NB4 (cell line): Measurements from ENCODE around the gene HYCC2.

Experiments used
- MYC ChIP-seq: IDR thresholded peaks from 2 replicates; pipeline ENCODE4 v1.6.1; 2011; ENCODE audit warnings: low read depth, low read length
- POLR2A ChIP-seq: IDR thresholded peaks from 2 replicates; pipeline ENCODE4 v1.6.1; 2011; ENCODE audit warnings: mild to moderate bottlenecking; ENCODE audit not compliant: insufficient read length; ENCODE audit errors: extremely low read depth
- TF ChIP-seq, protein P1 (sequence below): IDR thresholded peaks from one replicate; pipeline ENCODE4 v1.5.1; 2012; ENCODE audit warnings: low read depth, low read length
- TF ChIP-seq, protein P2 (sequence below): IDR thresholded peaks from 2 replicates; pipeline ENCODE4 v1.6.1; 2011; ENCODE audit warnings: low read depth, low read length

DNA sequence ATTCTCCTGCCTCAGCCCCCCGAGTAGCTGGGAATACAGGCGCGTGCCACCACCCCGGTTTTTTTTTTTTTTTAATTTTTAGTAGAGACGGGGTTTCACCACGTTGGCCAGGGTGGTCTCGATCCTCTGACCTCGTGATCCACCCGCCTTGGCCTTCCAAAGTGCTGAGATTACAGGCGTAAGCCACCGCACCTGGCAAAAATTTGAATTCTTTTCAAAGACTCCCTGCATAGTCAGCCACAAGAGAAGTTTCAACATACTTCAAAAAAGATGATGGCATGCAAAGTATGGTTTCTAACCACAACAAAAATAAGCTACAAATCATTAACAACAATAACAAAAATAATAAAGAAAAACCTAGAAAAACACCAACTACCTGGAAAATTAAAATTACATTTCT, 22.0 kb downstream of the HYCC2 start:
- TF ChIP-seq, protein P1, sequence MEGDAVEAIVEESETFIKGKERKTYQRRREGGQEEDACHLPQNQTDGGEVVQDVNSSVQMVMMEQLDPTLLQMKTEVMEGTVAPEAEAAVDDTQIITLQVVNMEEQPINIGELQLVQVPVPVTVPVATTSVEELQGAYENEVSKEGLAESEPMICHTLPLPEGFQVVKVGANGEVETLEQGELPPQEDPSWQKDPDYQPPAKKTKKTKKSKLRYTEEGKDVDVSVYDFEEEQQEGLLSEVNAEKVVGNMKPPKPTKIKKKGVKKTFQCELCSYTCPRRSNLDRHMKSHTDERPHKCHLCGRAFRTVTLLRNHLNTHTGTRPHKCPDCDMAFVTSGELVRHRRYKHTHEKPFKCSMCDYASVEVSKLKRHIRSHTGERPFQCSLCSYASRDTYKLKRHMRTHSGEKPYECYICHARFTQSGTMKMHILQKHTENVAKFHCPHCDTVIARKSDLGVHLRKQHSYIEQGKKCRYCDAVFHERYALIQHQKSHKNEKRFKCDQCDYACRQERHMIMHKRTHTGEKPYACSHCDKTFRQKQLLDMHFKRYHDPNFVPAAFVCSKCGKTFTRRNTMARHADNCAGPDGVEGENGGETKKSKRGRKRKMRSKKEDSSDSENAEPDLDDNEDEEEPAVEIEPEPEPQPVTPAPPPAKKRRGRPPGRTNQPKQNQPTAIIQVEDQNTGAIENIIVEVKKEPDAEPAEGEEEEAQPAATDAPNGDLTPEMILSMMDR = no peak
- no peak for TF ChIP-seq POLR2A
- no peak for TF ChIP-seq MYC
- TF ChIP-seq, protein P2, sequence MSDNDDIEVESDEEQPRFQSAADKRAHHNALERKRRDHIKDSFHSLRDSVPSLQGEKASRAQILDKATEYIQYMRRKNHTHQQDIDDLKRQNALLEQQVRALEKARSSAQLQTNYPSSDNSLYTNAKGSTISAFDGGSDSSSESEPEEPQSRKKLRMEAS = no peak
